SK-N-MC (cell line): ENCODE results near the gene KRT75.
"Not testable (repeated sequence)": the region's sequence is repeated elsewhere in the genome, so short reads cannot be mapped to it uniquely, and the experiment has no call there.

Experiments used
- DNase-seq: peaks from one replicate; pipeline ENCODE4 v3.0.0-alpha.2; 2011; ENCODE audit warnings: low read depth, low spot score
- H3K27ac ChIP-seq: fragments of 200-600 bp; sonication (generic); 2 replicates; pipeline ENCODE4 v1.5.1; 2016; ENCODE audit warnings: mixed run types
- H3K36me3 ChIP-seq: fragments of 200-600 bp; sonication (generic); 2 replicates; pipeline ENCODE4 v1.6.1; 2017; ENCODE audit warnings: antibody characterized with exemption, low read length, mixed read lengths; ENCODE audit not compliant: insufficient read depth
- H3K4me3 ChIP-seq: fragments of 200-600 bp; sonication (generic); 2 replicates; pipeline ENCODE4 v1.5.1; 2016
- H3K9ac ChIP-seq: fragments of 200-600 bp; sonication (generic); 2 replicates; pipeline ENCODE4 v1.8.0; 2017; ENCODE audit warnings: mixed run types, mixed read lengths; ENCODE audit not compliant: insufficient read length
- H3K9me3 ChIP-seq: fragments of 200-600 bp; sonication (generic); 2 replicates; pipeline ENCODE4 v1.6.1; 2017; ENCODE audit warnings: low read depth, mild to moderate bottlenecking, antibody characterized with exemption, low read length, moderate library complexity, mixed read lengths
- EZH2 ChIP-seq: fragments of 200-600 bp; sonication (generic); IDR thresholded peaks from one replicate; pipeline ENCODE4 v1.6.1; 2017; ENCODE audit warnings: antibody characterized with exemption
- FOXP2 ChIP-seq: optimal IDR thresholded peaks from 2 replicates; pipeline ENCODE3; 2011; ENCODE audit warnings: mild to moderate bottlenecking, moderate library complexity; ENCODE audit not compliant: insufficient read depth; ENCODE audit errors: extremely low read length, control extremely low read depth
- POLR2AphosphoS5 ChIP-seq: IDR thresholded peaks from 2 replicates; pipeline ENCODE4 v1.6.1; 2012; ENCODE audit warnings: mild to moderate bottlenecking, low read depth, low read length, borderline replicate concordance

Gene KRT75

GRCh38 chr12:52455821-52456220 lies 21.6 kb upstream of the KRT75 start:
- DNase-seq, result no peak

GRCh38 chr12:52454411-52455201 lies 20.4 kb upstream of the KRT75 start:
- H3K9me3 ChIP-seq, result no peaks in the 10 kb centered on the region
- H3K36me3 ChIP-seq, result no peaks in the 10 kb centered on the region
- H3K4me3 ChIP-seq, result no peak overlapping the region
- TF ChIP-seq POLR2AphosphoS5 (no peak), FOXP2 (no peak), EZH2 (no peak)
- H3K27ac ChIP-seq, result no peak overlapping the region
- H3K9ac ChIP-seq, result no peak overlapping the region
- DNase-seq, result no peak

More at GRCh38 chr12:52455821-52456220, 21.6 kb upstream of the KRT75 start:
- Histone ChIP-seq H3K9ac (no peak overlapping the region), H3K27ac (no peak overlapping the region), H3K4me3 (no peak overlapping the region), H3K36me3 (no peaks in the 10 kb centered on the region), H3K9me3 (no peaks in the 10 kb centered on the region)
- no peak for TF ChIP-seq EZH2
- no peak for TF ChIP-seq POLR2AphosphoS5
- TF ChIP-seq FOXP2, result no peak

- no peak for TF ChIP-seq EZH2
- TF ChIP-seq POLR2AphosphoS5, result no peak
- H3K9me3 ChIP-seq, result no peaks in the 10 kb centered on the region
- no peak for DNase-seq
- no peaks in the 10 kb centered on the region for H3K36me3 ChIP-seq
- H3K27ac ChIP-seq, result no peak within 1 kb of the TSS
- no peak within 1 kb of the TSS for H3K4me3 ChIP-seq
- no peak within 1 kb of the TSS for H3K9ac ChIP-seq
Observed at GRCh38 chr12:52452101-52452500, 17.9 kb upstream of the KRT75 start, which contains the start of gene KRT6B. Gene KRT6B (minus strand): TSS chr12:52452146. CDS start chr12:52452078, 68 bp downstream.

GRCh38 chr12:52448228-52448627 lies 14.1 kb upstream of the KRT75 start:
- Histone ChIP-seq H3K4me3 (no peak overlapping the region), H3K27ac (no peak overlapping the region), H3K36me3 (no peaks in the 10 kb centered on the region), H3K9me3 (no peaks in the 10 kb centered on the region), H3K9ac (no peak overlapping the region)
- TF ChIP-seq EZH2, result no peak
- no peak for TF ChIP-seq FOXP2
- TF ChIP-seq POLR2AphosphoS5, result no peak
- no peak for DNase-seq

GRCh38 chr12:52447196-52447595 lies 13.0 kb upstream of the KRT75 start:
- DNase-seq, H3K36me3 ChIP-seq, H3K27ac ChIP-seq, H3K9me3 ChIP-seq, H3K9ac ChIP-seq, H3K4me3 ChIP-seq: not testable (repeated sequence)

- TF ChIP-seq EZH2 (no peak), POLR2AphosphoS5 (no peak), FOXP2 (no peak)
- H3K27ac ChIP-seq, result no peak overlapping the region
- H3K9ac ChIP-seq, result no peak overlapping the region
- no peak overlapping the region for H3K4me3 ChIP-seq
- H3K36me3 ChIP-seq, result no peaks in the 10 kb centered on the region
- no peaks in the 10 kb centered on the region for H3K9me3 ChIP-seq
- no peak for DNase-seq
Observed at GRCh38 chr12:52446367-52447045, 12.3 kb upstream of the KRT75 start.

- H3K27ac ChIP-seq, result no peak overlapping the region
- no peaks in the 10 kb centered on the region for H3K9me3 ChIP-seq
- no peak overlapping the region for H3K4me3 ChIP-seq
- DNase-seq, result no peak
- H3K9ac ChIP-seq, result no peak overlapping the region
- TF ChIP-seq POLR2AphosphoS5 (no peak), EZH2 (no peak), FOXP2 (no peak)
- no peaks in the 10 kb centered on the region for H3K36me3 ChIP-seq
Observed at GRCh38 chr12:52445876-52446275, 11.7 kb upstream of the KRT75 start.

GRCh38 chr12:52444647-52445595 lies 10.8 kb upstream of the KRT75 start:
- Histone ChIP-seq H3K27ac (no peak overlapping the region), H3K9me3 (no peaks in the 10 kb centered on the region), H3K9ac (no peak overlapping the region), H3K36me3 (no peaks in the 10 kb centered on the region), H3K4me3 (no peak overlapping the region)
- TF ChIP-seq FOXP2 (no peak), POLR2AphosphoS5 (no peak), EZH2 (no peak)
- no peak for DNase-seq
